ENCODE data around the gene TNIK.

Gene TNIK

DNA sequence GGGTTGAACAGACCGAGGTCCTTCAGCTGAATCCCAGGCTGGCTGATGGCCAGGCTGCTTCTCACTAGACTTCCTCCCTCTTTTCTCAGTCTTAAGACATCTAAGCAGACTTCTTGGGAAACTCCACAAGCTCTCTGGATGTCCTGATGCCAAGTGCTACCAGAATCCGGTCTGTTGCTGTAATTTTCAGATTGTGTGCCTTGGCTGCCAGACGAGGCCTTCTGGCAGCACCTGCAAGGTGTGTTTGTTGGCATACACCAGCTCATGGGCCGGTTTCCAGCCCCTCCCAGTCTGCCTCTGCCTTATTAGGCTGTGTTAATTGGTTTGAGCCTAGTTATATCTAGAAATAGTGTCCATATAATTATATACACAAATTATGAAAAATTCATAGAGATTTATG, 120.6 kb downstream of the TNIK start:
- no peak for DNase-seq
- in situ Hi-C loops (cut with HindIII; ENCODE audit: low pct_ligation_motif_present, low pct_unique_long_range_greater_than_20kb, low sequenced_read_pairs): no loop called here

DNA sequence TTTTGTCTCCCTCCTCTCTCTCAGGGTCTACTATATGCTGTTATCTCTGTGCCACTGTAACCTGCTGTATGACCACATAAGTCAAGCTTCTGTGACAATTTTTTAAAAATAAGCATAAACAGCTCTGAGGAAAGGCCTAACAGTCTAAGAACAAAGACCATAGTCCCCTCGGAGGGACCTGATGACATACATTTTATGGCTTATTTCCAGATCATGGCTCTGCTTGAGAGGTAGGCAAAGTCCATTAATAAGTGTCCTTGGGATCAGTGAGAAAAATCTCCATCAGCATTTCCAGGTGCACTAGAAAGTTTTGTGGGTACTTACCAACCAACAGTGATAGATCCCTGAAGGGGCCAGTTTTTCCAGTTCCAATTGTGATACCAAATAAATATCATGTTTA, 123.8 kb downstream of the TNIK start:
- in situ Hi-C loops (cut with HindIII; ENCODE audit: low pct_ligation_motif_present, low pct_unique_long_range_greater_than_20kb, low sequenced_read_pairs): no loop called here
- no peak for DNase-seq

DNA sequence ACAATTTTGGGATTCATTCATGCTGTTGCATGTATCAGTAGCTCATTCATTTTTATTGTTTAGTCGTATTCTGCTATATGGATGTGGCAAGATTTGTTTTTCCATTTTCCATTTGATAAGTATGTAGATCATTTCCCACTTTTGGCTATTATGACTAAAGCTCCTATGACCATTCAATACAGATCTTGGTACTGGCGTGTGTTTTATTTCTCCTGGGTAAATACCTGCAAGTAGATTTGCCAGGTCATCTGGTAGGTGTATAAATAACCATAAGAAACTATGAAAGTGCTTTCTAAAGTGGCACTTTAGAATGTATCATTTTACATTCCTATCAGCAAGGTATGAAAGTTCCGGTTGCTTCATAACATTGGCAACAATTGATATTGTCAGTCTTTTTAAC, 124.6 kb downstream of the TNIK start:
- in situ Hi-C loops (cut with HindIII; ENCODE audit: low pct_ligation_motif_present, low pct_unique_long_range_greater_than_20kb, low sequenced_read_pairs): no loop called here
- DNase-seq: no peak

DNA sequence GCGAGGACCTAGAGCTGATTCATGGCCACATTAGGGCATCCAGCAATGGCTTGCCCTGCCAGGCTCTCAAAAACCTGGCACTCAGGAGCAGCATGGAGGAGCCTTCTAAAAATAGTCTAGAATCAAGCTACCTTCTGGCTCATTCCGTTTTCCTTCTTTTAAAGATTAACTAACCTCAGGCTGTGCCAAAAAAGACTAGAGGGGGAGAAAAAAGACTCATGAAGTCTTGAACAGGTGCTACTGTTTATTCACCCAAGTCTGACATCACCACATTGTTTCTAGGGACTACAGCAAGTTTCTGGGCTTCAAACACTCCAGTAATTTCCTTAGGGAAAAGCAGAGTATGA, 125.8 kb downstream of the TNIK start:
- DNase-seq: peak; percentile 77
- in situ Hi-C loops (cut with HindIII; ENCODE audit: low pct_ligation_motif_present, low pct_unique_long_range_greater_than_20kb, low sequenced_read_pairs): no loop called here

DNA sequence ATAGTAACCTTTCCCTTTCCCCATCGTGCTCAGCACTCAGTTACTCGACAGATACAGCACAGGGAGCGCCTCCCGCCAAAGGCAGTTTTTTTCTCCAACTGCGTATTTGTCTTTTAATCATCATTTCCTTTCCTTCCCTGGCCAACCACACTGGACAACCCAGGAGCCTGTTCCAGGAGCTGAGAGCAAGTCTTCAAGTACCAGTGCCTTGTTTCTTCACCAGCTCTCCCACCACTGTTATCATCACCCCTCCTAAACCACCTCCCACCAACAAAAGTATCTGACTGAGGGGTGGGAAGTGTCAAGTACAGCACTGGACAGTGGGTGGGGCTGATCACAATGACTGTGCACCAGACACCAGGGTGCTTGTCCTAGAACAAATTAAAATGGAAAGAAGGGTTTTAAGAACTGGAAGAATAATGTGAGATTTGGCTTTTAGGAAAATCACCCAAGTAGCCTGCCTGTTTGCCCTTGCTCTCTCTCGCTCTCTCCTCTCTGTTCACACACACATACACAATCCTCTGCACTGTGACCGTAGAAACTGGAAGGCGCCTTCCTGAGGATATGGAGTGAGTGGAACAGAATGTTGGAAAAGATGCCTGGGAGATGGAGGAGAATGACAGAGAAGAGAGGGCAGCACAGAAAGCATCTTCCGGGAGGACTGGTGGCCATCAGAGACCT, 126.3 kb downstream of the TNIK start:
- no peak for DNase-seq
- in situ Hi-C loops (cut with HindIII; ENCODE audit: low pct_ligation_motif_present, low pct_unique_long_range_greater_than_20kb, low sequenced_read_pairs): no loop called here

DNA sequence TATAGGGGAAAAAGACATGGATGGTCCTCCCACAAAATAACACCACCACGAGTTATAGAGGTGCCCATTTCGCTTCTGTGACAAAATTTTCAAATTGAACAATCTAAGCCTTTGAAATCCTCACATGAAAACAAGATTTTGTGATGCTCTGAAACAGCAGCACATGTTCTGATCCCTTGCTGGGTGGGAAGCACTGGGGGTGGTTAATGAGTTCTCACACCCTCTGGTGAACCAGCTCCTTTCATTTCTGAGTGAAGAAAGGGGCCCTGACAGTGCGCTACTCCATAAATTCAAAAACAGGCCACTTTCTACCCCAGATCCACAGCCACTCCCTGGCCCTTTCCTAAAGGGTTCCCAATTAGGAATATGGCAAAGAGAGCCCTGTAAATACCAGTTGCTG, 129.3 kb downstream of the TNIK start:
- in situ Hi-C loops (cut with HindIII; ENCODE audit: low pct_ligation_motif_present, low pct_unique_long_range_greater_than_20kb, low sequenced_read_pairs): no loop called here
- DNase-seq: no peak

DNA sequence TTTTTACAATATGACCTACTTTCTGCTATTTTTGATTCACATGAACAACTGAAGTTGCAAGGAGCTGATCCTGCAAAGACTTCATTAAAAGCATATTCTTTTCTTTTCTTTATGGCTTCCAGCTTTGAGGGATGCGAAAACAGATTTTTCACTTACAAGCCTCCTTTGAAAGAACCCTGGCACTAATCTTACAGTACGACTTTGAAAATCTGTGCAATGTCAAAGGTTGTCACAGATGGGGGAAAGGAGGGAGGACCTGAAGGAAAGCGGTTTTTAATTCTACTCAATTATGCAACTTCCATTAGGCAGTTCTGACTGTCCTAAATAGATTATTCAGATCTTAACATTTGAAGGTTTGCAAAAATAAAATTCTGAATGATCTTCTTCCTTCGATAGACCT, 130.5 kb downstream of the TNIK start:
- in situ Hi-C loops (cut with HindIII; ENCODE audit: low pct_ligation_motif_present, low pct_unique_long_range_greater_than_20kb, low sequenced_read_pairs): no loop called here
- no peak for DNase-seq

DNA sequence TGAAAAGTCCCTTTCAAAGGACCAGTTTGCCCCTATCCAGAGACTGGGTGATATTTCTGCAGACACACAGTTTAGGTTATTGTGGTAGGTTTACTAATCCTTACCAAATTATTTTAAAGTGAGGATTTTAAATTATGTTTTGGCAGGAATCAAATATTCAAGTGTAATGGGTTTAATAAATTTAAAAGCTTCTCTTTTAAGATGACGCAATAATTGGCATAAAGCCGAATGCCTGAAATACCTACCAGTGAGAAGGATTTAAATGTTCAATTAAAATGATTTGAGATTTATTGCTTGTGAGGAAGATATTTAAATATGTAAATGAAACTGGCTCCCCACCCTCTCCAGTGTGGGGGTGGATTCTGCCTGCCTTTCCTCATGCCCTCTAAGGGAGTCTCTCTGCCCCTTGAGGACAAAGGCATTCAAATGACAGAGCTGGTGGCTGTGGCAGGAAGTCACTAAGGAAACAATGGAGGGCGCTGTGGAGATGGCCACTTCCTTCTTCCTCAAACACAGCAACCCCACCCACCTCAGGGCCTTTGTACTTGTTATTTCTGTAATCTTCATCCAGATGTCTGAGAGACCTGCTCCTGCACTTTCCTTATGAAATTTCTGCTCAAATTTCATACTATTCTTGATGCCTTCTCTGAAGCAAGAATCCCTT, 131.7 kb downstream of the TNIK start:
- peak; percentile 21 for DNase-seq
- in situ Hi-C loops (cut with HindIII; ENCODE audit: low pct_ligation_motif_present, low pct_unique_long_range_greater_than_20kb, low sequenced_read_pairs): no loop called here

DNA sequence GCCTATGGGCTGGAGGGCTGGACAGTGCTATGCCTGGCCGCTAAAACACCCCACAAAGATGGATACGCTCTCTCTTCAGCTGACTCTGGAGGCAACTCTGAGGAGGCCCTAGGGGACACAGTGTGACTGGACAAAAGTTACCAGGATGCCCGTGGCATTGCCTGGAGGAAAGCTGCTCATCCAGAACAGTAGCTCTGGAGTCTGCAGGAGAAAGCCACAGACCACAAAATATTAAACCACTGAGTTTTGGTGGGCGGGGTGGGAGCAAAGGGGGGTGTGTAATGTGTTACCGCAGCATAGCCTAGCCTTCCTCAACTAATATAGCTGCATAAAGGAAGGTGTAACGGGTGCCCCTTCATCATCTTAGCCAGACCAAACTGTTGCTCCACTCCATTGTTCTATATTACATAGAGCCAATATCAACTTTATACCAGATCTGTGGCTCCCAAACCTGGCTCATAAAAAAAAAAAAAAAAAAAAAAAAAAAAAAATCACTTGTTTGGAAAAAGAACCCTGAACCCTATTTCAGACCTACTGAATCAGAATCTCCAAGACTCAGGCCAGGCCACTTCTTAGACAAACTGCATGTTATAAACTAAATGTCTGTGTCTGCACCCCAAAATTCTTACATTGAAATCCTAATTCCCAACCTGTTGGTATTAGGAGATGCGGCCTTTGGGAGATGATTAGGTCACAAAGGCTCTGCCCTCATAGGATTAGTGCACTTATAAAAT, 132.6 kb downstream of the TNIK start:
- DNase-seq: peak; percentile 57
- in situ Hi-C loops (cut with HindIII; ENCODE audit: low pct_ligation_motif_present, low pct_unique_long_range_greater_than_20kb, low sequenced_read_pairs): no loop called here

DNA sequence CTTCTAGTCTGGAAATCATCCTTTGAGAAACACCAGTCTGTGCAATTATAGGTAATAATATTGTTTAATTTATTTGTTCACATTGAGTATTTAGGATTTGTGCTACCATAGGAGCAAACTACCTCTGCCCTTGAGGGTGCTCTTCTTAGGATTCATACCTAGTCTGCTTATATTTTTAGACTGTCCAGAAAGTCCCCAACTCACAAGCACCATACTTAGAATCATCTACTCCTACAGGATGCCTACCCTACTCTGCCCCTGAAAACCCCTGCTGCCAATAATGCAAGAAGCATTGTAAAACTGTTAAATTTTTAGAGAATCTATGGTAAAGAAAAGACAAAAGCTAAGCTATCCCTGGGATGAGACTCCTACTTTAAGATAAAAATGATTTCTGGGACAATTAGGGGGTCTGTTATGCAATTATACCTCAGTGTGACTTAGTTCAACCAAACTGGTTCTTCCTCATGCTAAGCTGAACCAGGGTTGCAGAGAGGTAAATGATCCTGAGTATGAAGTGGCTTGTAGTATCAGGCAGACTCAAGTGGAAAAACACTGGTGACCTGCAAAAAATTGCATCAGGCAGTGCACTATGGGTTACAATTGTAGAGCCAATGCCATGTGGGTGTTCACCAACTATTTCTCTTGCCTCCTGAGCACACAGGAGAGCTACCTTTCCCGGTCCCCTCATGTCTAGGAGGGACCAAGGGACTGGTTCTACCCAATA, 133.3 kb downstream of the TNIK start:
- no peak for DNase-seq
- in situ Hi-C loops (cut with HindIII; ENCODE audit: low pct_ligation_motif_present, low pct_unique_long_range_greater_than_20kb, low sequenced_read_pairs): no loop called here

DNA sequence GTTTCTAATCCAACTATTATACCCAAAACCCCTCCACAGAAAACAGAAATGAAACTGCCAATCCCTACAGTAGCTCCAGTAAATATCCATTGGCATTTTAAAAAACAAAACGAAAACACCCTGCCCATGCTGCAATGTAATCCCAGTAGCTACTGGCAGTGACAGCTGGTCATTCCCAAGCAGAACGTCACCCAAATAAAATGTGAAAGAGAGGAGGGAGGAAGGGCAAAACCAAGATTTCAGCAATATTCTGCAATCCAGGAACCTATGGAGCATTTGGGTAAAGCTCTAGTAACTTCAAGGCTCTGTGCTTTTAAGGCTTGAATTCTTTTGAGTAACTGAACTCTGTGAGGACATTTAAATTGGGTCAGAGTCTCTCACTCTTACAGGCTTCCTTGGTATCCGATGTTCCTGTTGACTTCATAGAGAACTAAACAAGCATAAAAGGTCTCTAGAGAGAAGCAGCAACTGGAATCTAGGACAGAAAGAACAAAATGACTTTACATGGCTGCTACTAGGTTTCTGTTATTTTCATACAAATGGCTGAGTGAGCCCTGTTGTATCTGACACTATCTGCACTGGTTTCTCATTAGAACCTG, 136.2 kb downstream of the TNIK start:
- in situ Hi-C loops (cut with HindIII; ENCODE audit: low pct_ligation_motif_present, low pct_unique_long_range_greater_than_20kb, low sequenced_read_pairs): no loop called here
- peak; percentile 64 for DNase-seq

DNA sequence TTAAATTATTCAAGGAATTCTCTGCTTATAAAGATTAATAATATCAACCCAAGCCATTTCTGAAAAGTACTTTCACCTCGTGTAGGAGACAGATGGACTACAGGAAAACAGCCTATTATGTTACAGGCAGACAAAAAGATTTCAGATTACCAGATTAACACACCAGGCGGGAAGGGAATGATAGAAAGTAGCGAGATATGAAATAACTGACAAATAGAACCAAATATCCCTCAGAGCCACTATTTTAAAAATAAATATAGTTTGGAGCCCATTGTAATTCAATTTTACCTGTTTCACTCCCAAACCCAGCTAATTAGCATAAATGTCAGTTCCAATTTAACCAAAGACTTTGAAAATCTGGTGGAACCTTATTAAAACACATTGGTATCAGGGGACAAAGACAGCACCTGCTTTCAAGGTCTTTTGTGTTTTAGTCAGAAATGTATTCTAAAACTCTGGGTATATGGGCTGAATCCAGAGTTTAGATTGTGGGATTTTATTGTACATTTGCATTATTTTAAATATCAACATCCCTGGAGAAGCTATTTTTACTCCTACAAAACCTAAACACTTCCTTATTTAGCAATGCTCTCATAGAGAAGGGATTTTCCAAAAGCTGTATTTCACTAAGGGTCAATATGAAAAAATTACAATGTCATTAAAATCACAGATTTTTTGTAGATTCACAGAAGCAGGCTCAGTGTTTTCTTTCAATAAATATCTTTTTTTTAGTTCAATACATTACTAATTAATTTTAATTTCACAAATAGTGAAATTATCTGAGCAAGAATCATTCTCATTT, 138.4 kb downstream of the TNIK start:
- in situ Hi-C loops (cut with HindIII; ENCODE audit: low pct_ligation_motif_present, low pct_unique_long_range_greater_than_20kb, low sequenced_read_pairs): no loop called here
- DNase-seq: no peak

DNA sequence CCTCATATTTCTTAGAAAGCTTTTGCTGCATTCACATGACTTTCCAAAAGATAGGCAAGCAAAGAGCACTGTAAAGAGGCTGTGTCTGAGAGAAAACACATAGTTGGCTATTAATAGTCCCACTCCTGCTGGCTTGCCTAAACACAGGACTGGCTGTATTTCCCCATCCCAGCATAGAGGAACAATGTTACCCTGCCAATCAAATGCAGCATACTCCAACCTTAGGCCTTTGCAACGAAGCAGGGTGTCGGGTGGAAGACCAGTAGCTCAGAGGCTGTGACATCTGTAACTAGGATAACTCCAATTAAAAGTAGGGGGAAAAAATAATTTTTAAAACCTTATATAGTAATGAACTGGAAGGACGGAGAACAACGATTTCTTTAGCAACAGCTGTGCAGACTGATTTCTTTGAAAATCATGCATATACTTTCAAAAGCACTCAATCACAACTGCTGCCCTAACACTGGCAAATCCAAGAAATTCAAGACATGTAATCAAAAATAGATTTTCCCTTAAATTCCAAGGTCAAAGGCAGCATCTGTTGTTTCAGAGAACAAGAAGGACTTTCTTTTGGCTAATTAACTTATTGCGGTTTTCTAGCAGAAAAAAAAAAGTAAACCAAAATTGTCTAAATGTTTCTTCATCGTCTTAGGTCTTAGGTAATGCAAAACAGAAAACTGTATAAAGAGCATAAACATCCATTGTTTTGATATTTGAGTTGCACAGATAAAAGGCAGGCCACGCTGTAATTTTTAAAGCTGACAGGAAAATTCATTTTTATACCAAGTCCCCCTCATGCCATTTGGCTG, 139.3 kb downstream of the TNIK start:
- DNase-seq: no peak
- in situ Hi-C loops (cut with HindIII; ENCODE audit: low pct_ligation_motif_present, low pct_unique_long_range_greater_than_20kb, low sequenced_read_pairs): no loop called here

DNA sequence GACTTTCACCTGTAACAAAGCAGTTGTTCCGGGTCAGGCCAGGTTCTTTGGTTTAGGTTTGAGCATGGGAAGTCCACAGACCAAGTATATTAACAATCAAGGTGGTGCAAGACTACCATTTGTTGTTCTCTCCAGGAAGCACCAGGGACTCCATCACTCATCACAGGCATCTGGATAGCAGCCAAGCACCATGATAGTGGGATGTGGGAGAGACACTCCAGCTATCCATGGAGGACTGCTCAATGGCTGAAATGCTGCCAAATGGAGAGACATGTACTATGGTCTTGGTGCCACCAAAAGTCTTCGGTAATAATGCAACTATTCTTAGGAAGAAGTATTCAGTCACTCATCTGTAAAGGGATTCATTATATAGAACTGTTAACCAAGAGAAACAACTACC, 143.0 kb downstream of the TNIK start:
- in situ Hi-C loops (cut with HindIII; ENCODE audit: low pct_ligation_motif_present, low pct_unique_long_range_greater_than_20kb, low sequenced_read_pairs): no loop called here
- no peak for DNase-seq

DNA sequence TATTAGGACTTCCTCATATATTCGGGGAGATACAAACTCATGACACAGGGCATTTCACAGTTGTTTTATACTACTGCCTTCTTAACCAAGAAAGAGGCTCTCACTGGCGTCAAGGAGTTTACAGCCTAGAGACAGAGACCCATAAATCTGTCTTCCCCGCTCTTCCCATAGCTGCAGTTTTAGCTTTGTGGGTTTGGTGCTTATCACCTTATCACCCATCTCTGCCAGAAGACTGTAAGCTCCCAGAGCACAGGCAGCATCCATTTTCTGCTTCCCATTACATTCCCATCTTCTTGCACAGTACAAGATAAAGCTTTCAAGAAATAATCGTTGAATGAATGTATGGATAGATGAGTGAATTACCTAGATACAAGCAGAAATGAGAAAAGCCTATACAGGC, 144.3 kb downstream of the TNIK start:
- no peak for DNase-seq
- in situ Hi-C loops (cut with HindIII; ENCODE audit: low pct_ligation_motif_present, low pct_unique_long_range_greater_than_20kb, low sequenced_read_pairs): no loop called here

DNA sequence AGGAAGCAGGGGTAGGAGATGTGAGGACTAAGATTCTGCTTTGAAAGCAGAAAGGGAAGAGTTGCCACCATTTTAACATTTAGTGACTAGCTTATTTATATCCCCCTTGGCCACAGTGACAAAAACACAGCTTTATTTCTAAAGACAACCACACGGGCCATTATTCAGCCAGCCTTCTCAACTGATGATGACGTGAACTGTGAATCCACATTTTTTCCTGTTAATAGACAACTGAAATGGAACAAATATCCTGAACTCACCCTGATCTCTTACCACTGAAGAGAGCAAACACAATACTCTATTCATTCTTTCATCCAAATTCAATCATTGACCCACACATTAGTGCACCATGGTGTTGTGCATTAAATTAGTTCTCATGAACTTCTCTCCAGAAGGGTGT, 145.1 kb downstream of the TNIK start:
- in situ Hi-C loops (cut with HindIII; ENCODE audit: low pct_ligation_motif_present, low pct_unique_long_range_greater_than_20kb, low sequenced_read_pairs): no loop called here
- DNase-seq: peak; percentile 84

DNA sequence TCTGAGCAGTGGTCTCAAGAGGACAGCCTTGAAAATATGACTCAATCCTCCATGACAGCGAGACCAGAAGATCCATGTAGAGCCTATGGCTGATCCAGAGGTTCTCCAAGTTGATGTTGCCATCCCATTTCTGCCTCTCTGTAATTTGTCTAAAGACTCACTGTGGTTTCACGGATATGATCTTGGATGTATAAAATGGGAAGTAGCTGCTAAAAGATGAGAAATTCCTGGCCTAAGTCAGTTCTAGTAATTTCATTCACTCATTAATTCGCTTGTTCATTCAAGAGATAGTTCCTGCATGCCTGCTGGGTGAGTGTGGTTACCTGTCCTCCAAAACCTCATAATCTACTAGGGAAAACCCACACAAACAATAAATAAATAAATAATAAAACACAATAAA, 145.9 kb downstream of the TNIK start:
- in situ Hi-C loops (cut with HindIII; ENCODE audit: low pct_ligation_motif_present, low pct_unique_long_range_greater_than_20kb, low sequenced_read_pairs): no loop called here
- no peak for DNase-seq

DNA sequence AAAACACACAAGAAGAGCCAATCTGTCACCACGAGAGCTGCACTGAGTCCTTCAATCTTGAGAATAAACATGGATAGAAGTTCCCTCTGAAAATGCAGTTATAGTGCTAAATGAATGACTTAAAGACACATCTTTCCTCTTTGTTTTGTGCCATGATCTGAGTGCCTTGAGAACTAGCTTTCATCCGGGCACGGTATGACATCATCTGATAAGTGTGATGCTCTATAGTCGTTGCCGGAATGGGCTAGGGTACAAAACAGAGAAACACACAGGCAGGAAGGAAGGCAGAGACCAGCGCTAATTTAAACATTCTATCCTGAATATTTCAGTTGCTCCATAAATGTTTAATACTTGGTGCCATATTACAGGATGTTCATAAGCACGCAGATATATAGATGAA, 146.5 kb downstream of the TNIK start:
- in situ Hi-C loops (cut with HindIII; ENCODE audit: low pct_ligation_motif_present, low pct_unique_long_range_greater_than_20kb, low sequenced_read_pairs): no loop called here
- DNase-seq: no peak

All from ACHN (cell line).